GM23338 (cell line): Measurements from ENCODE around the gene BET1. TPM values are rescaled to one million over a fixed set of nuclear protein-coding genes. Genes with fewer than 3 reads are reported as not detected.

Source experiments
- ATAC-seq: fragments of 200-7000 bp; cut with Tn5 transposase; 3 replicates; pipeline ENCODE4 v1.9.1; 2020
- DNase-seq: peaks from one replicate; pipeline ENCODE4 v3.0.0-alpha.2; 2015; ENCODE audit warnings: low spot score
- H2AFZ ChIP-seq: fragments of 200-600 bp; sonication (generic); 2 replicates; pipeline ENCODE4 v1.8.0; 2016; ENCODE audit warnings: antibody characterized with exemption, mild to moderate bottlenecking, moderate library complexity
- H3F3A ChIP-seq: fragments of 200-600 bp; sonication (generic); replicated peaks from 2 replicates; pipeline ENCODE4 v1.8.0; 2017; ENCODE audit warnings: antibody characterized with exemption, mixed run types, low read depth
- H3K27ac ChIP-seq: fragments of 200-600 bp; sonication (generic); 2 replicates; pipeline ENCODE4 v1.6.1; 2016; ENCODE audit warnings: low read depth
- H3K27me3 ChIP-seq: fragments of 200-600 bp; sonication (generic); 2 replicates; pipeline ENCODE4 v1.8.0; 2016; ENCODE audit warnings: mild to moderate bottlenecking, mixed run types, moderate library complexity; ENCODE audit not compliant: insufficient read depth
- H3K36me3 ChIP-seq: fragments of 200-600 bp; sonication (generic); 2 replicates; pipeline ENCODE4 v1.8.0; 2016; ENCODE audit warnings: mild to moderate bottlenecking; ENCODE audit not compliant: insufficient read depth
- H3K4me1 ChIP-seq: fragments of 200-600 bp; sonication (generic); 2 replicates; pipeline ENCODE4 v1.8.0; 2016; ENCODE audit warnings: mild to moderate bottlenecking, moderate library complexity; ENCODE audit not compliant: insufficient read depth
- H3K4me2 ChIP-seq: fragments of 200-600 bp; sonication (generic); 2 replicates; pipeline ENCODE4 v1.7.1; 2017; ENCODE audit warnings: mixed run types
- H3K4me3 ChIP-seq: fragments of 200-600 bp; sonication (generic); 2 replicates; pipeline ENCODE4 v1.6.1; 2016; ENCODE audit warnings: mixed run types
- H3K79me2 ChIP-seq: fragments of 200-600 bp; sonication (generic); replicated peaks from 2 replicates; pipeline ENCODE4 v1.8.0; 2017; ENCODE audit warnings: mild to moderate bottlenecking; ENCODE audit not compliant: insufficient read depth
- H3K9me2 ChIP-seq: fragments of 200-600 bp; sonication (generic); 2 replicates; pipeline ENCODE4 v1.8.0; 2017; ENCODE audit not compliant: insufficient read depth
- H4K20me1 ChIP-seq: fragments of 200-600 bp; sonication (generic); replicated peaks from 2 replicates; pipeline ENCODE4 v1.8.0; 2017; ENCODE audit warnings: mild to moderate bottlenecking; ENCODE audit not compliant: insufficient read depth
- H3K27ac Mint-ChIP-seq: 2 replicates; pipeline ENCODE4 v1.8.0; 2020; ENCODE audit warnings: inconsistent platforms, mild to moderate bottlenecking, moderate library complexity, mixed read lengths
- H3K27me3 Mint-ChIP-seq: 3 replicates; pipeline ENCODE4 v1.8.0; 2022; ENCODE audit warnings: low read depth, mild to moderate bottlenecking, moderate library complexity, mixed read lengths, inconsistent platforms; ENCODE audit not compliant: insufficient read depth, poor library complexity
- H3K36me3 Mint-ChIP-seq: 3 replicates; pipeline ENCODE4 v1.8.0; 2021; ENCODE audit warnings: low read depth, mild to moderate bottlenecking, inconsistent platforms, moderate library complexity, mixed read lengths
- H3K4me1 Mint-ChIP-seq: 3 replicates; pipeline ENCODE4 v1.8.0; 2020; ENCODE audit warnings: mild to moderate bottlenecking, inconsistent platforms, mixed read lengths
- H3K4me3 Mint-ChIP-seq: 3 replicates; pipeline ENCODE4 v1.8.0; 2021; ENCODE audit warnings: moderate library complexity, mild to moderate bottlenecking, inconsistent platforms, mixed read lengths
- H3K9me3 Mint-ChIP-seq: 3 replicates; pipeline ENCODE4 v1.8.0; 2020; ENCODE audit warnings: moderate library complexity, mild to moderate bottlenecking, inconsistent platforms, mixed read lengths
- CTCF ChIP-seq, 2 experiments: fragments of 200-600 bp in 1 of 2; sonication (generic) in 1 of 2; conservative IDR thresholded peaks; 2 replicates each; pipeline versions ENCODE4 v1.5.1 to v1.6.1; 2016 to 2017; ENCODE audit warnings: antibody characterized with exemption in 2 of 2, low read depth in 2 of 2, mild to moderate bottlenecking in 2 of 2, moderate library complexity in 1 of 2
- EZH2phosphoT487 ChIP-seq: fragments of 200-600 bp; sonication (generic); IDR thresholded peaks from one replicate; pipeline ENCODE4 v1.8.1; 2018; ENCODE audit warnings: antibody characterized with exemption; ENCODE audit not compliant: unreplicated experiment
- JUNB ChIP-seq: IDR thresholded peaks from one replicate; pipeline ENCODE4 v1.6.1; 2016; ENCODE audit warnings: antibody characterized with exemption; ENCODE audit not compliant: unreplicated experiment
- NANOG ChIP-seq: IDR thresholded peaks from 2 replicates; pipeline ENCODE4 v1.6.1; 2016; ENCODE audit warnings: antibody characterized with exemption, borderline replicate concordance
- POLR2AphosphoS5 ChIP-seq: IDR thresholded peaks from 2 replicates; pipeline ENCODE4 v1.6.1; 2016; ENCODE audit warnings: antibody characterized with exemption, low read depth
- STAT1 ChIP-seq: IDR thresholded peaks from one replicate; pipeline ENCODE4 v1.6.1; 2016; ENCODE audit warnings: antibody characterized with exemption; ENCODE audit not compliant: unreplicated experiment
- ZNF331 ChIP-seq: fragments of 250-450 bp; sonication (Bioruptor Pico); IDR thresholded peaks from 2 replicates; pipeline ENCODE4 v1.5.0; 2020; ENCODE audit warnings: low read depth, mild to moderate bottlenecking, moderate library complexity
- ZNF462 ChIP-seq: fragments of 250-450 bp; sonication (Bioruptor Pico); IDR thresholded peaks from 2 replicates; pipeline ENCODE4 v1.5.0; 2020; ENCODE audit warnings: mild to moderate bottlenecking, moderate library complexity
- polyA plus RNA-seq: library from polyadenylated mRNA; unstranded; fragments of >200 nt; fragmentation: Nextera tagmentation; extraction: Ambion mirVana; gene quantifications from 2 replicates; pipeline ENCODE4 v1.2.1, GENCODE V29; 2016
- total RNA-seq: library from RNA; depleted of rRNA; stranded (reverse); fragments of >200 nt; shearing (Covaris generic); gene quantifications from 2 replicates; pipeline ENCODE4 v1.2.3, GENCODE V29; 2014
- TF ChIP-seq, protein P1 (sequence below): IDR thresholded peaks from one replicate; pipeline ENCODE4 v1.6.1; 2018; ENCODE audit warnings: antibody characterized with exemption; ENCODE audit not compliant: unreplicated experiment

Gene BET1
- total and polyA plus RNA-seq, 2 experiments from 2014 or later, result 42.2 to 69.2 TPM

DNA sequence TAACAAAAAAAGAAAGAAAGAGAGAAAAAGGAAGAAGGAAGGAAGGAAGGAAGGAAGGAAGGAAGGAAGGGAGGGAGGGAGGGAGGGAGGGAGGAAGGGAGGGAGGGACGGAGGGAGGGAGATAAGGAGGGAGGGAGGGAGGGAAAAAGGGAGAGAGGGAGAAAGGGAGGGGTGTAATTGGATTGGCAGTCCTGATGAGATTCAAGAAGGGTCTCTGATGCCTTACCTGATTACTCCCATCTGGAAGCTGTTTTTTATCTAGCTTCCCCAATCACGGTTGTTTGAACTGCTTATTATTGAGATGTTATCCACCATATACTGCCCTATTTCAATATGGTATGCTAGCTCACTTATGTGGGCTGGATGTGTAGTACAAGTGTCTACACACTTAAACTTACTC, 55.3 kb downstream of the BET1 start:
- Histone ChIP-seq H3K4me1 (peaks cover 7% of the 10 kb centered on the region; the same call in 1 of the 2 replicates), H3K9me2 (no peaks in the 10 kb centered on the region), H3K4me3 (no peak overlapping the region), H4K20me1 (no peaks in the 10 kb centered on the region), H3F3A (no peaks in the 10 kb centered on the region), H3K27ac (no peak overlapping the region), H2AFZ (no peak overlapping the region), H3K79me2 (no peaks in the 10 kb centered on the region), H3K27me3 (no peaks in the 10 kb centered on the region), H3K36me3 (no peaks in the 10 kb centered on the region), H3K4me2 (no peak overlapping the region)
- H3K4me3 Mint-ChIP-seq, result no peak overlapping the region
- no peak for ATAC-seq
- H3K4me1 Mint-ChIP-seq, result no peaks in the 10 kb centered on the region; the same call in 2 of the 3 replicates
- no peak overlapping the region for H3K27ac Mint-ChIP-seq
- TF ChIP-seq EZH2phosphoT487, result no peak
- H3K9me3 Mint-ChIP-seq, result no peaks in the 10 kb centered on the region
- H3K36me3 Mint-ChIP-seq, result no peaks in the 10 kb centered on the region
- DNase-seq, result no peak
- no peaks in the 10 kb centered on the region for H3K27me3 Mint-ChIP-seq

DNA sequence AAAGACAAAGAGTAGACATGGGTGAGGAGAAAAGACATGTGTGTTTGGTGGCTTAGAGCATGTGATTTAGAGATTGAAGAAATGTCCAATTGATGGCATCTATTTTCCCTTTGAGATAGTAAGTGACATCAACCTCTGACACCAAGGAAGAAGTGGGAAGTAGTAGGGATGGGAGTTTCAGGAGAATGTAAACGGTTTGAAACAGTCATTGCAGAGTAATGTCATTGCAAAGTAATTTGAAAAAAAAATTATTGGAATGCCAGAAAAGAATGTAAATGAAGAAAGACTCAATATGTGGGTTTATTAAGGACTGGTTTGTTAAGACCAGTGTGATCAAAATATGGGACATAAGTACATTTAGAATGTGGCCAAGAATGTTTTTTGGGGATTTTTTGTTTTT, 56.0 kb downstream of the BET1 start:
- ATAC-seq (no peak), DNase-seq (no peak)
- Histone ChIP-seq H3K79me2 (no peaks in the 10 kb centered on the region), H2AFZ (no peak overlapping the region), H3F3A (no peaks in the 10 kb centered on the region), H4K20me1 (no peaks in the 10 kb centered on the region), H3K4me3 (no peak overlapping the region), H3K9me2 (no peaks in the 10 kb centered on the region), H3K4me1 (peaks cover 7% of the 10 kb centered on the region; the same call in 1 of the 2 replicates), H3K36me3 (no peaks in the 10 kb centered on the region), H3K4me2 (no peak overlapping the region), H3K27ac (no peak overlapping the region), H3K27me3 (no peaks in the 10 kb centered on the region)
- no peaks in the 10 kb centered on the region; the same call in 2 of the 3 replicates for H3K4me1 Mint-ChIP-seq
- no peaks in the 10 kb centered on the region for H3K36me3 Mint-ChIP-seq
- H3K27ac Mint-ChIP-seq, result no peak overlapping the region
- no peaks in the 10 kb centered on the region for H3K9me3 Mint-ChIP-seq
- H3K4me3 Mint-ChIP-seq, result no peak overlapping the region
- no peaks in the 10 kb centered on the region for H3K27me3 Mint-ChIP-seq
- TF ChIP-seq POLR2AphosphoS5 (no peak), ZNF462 (CRISPR knock-in tag) (no peak), JUNB (no peak), NANOG (no peak), CTCF (conservative IDR thresholded peaks at IDR 0.05; ENCODE audit: low read depth in 2 of 2) (no peak), ZNF331 (CRISPR knock-in tag) (no peak), STAT1 (no peak)
- TF ChIP-seq, protein P1, sequence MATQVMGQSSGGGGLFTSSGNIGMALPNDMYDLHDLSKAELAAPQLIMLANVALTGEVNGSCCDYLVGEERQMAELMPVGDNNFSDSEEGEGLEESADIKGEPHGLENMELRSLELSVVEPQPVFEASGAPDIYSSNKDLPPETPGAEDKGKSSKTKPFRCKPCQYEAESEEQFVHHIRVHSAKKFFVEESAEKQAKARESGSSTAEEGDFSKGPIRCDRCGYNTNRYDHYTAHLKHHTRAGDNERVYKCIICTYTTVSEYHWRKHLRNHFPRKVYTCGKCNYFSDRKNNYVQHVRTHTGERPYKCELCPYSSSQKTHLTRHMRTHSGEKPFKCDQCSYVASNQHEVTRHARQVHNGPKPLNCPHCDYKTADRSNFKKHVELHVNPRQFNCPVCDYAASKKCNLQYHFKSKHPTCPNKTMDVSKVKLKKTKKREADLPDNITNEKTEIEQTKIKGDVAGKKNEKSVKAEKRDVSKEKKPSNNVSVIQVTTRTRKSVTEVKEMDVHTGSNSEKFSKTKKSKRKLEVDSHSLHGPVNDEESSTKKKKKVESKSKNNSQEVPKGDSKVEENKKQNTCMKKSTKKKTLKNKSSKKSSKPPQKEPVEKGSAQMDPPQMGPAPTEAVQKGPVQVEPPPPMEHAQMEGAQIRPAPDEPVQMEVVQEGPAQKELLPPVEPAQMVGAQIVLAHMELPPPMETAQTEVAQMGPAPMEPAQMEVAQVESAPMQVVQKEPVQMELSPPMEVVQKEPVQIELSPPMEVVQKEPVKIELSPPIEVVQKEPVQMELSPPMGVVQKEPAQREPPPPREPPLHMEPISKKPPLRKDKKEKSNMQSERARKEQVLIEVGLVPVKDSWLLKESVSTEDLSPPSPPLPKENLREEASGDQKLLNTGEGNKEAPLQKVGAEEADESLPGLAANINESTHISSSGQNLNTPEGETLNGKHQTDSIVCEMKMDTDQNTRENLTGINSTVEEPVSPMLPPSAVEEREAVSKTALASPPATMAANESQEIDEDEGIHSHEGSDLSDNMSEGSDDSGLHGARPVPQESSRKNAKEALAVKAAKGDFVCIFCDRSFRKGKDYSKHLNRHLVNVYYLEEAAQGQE, result no peak
